Hematopoietic multipotent progenitor cell treated with erythropoietin and hydrocortisone succinate and interleukin-3 and kit ligand, for 8 days (in vitro differentiated cells): Measurements from ENCODE around the gene NCAPD2.
"Not testable (repeated sequence)": the region's sequence is repeated elsewhere in the genome, so short reads cannot be mapped to it uniquely, and the experiment has no call there.

Source experiments
- DNase-seq: peaks from one replicate; pipeline ENCODE4 v3.0.0-alpha.2; 2015

NCAPD2 gene

GRCh38 chr12:6463858-6464257 lies 30.0 kb upstream of the NCAPD2 start:
- DNase-seq: no peak

- DNase-seq: no peak
Observed at GRCh38 chr12:6464531-6464930, 29.4 kb upstream of the NCAPD2 start.

GRCh38 chr12:6465467-6466183 lies 28.3 kb upstream of the NCAPD2 start:
- peak; percentile 76 for DNase-seq

- no peak for DNase-seq
Observed at GRCh38 chr12:6466184-6466573, 27.7 kb upstream of the NCAPD2 start.

GRCh38 chr12:6466751-6467150 lies 27.2 kb upstream of the NCAPD2 start:
- not testable (repeated sequence) for DNase-seq

- DNase-seq: not testable (repeated sequence)
Observed at GRCh38 chr12:6467571-6468282, 26.2 kb upstream of the NCAPD2 start.

- no peak for DNase-seq
Observed at GRCh38 chr12:6468283-6468575, 25.7 kb upstream of the NCAPD2 start.

GRCh38 chr12:6469092-6469491 lies 24.8 kb upstream of the NCAPD2 start:
- peak; percentile 49 for DNase-seq

- DNase-seq: no peak
Observed at GRCh38 chr12:6469609-6470374, 24.1 kb upstream of the NCAPD2 start.

GRCh38 chr12:6470375-6471163 lies 23.3 kb upstream of the NCAPD2 start, which contains the start of gene VAMP1:
Gene VAMP1, minus strand, starts transcription at chr12:6470677. Its CDS starts 146 bp downstream, at chr12:6470531.
- DNase-seq: peak; percentile 97

GRCh38 chr12:6471989-6472360 lies 21.9 kb upstream of the NCAPD2 start:
- no peak for DNase-seq

GRCh38 chr12:6472491-6472890 lies 21.4 kb upstream of the NCAPD2 start:
- DNase-seq: no peak

GRCh38 chr12:6475233-6475975 lies 18.5 kb upstream of the NCAPD2 start:
- DNase-seq: not testable (repeated sequence)

- DNase-seq: no peak
Observed at GRCh38 chr12:6476489-6476888, 17.4 kb upstream of the NCAPD2 start.

GRCh38 chr12:6477601-6478377 lies 16.1 kb upstream of the NCAPD2 start:
- not testable (repeated sequence) for DNase-seq

- no peak for DNase-seq
Observed at GRCh38 chr12:6478416-6478815, 15.5 kb upstream of the NCAPD2 start.

- DNase-seq: no peak
Observed at GRCh38 chr12:6488240-6488639, 5.7 kb upstream of the NCAPD2 start.

GRCh38 chr12:6489449-6489848 lies 4.5 kb upstream of the NCAPD2 start:
- DNase-seq: no peak

- DNase-seq: not testable (repeated sequence)
Observed at GRCh38 chr12:6490673-6491072, 3.2 kb upstream of the NCAPD2 start.

GRCh38 chr12:6492838-6493496 lies 935 bp upstream of the NCAPD2 start, which contains the start of gene MRPL51:
Gene MRPL51, minus strand, starts transcription at chr12:6493262. Its CDS starts 126 bp downstream, at chr12:6493136.
- DNase-seq: peak; percentile 97

- peak; percentile 66 for DNase-seq
Observed at GRCh38 chr12:6494258-6494743, 399 bp downstream of the NCAPD2 start.
